GM10266 (cell line): Measurements from ENCODE around the gene CASK.

Source experiments
- DNase-seq: peaks from one replicate; pipeline ENCODE4 v3.0.0; 2012; ENCODE audit errors: extremely low spot score
- TF ChIP-seq, protein P1 (sequence below): IDR thresholded peaks from 2 replicates; pipeline ENCODE4 v1.5.1; 2012; ENCODE audit warnings: mild to moderate bottlenecking, low read depth; ENCODE audit not compliant: control insufficient read depth, insufficient read depth; ENCODE audit errors: missing control alignments

Gene CASK

DNA sequence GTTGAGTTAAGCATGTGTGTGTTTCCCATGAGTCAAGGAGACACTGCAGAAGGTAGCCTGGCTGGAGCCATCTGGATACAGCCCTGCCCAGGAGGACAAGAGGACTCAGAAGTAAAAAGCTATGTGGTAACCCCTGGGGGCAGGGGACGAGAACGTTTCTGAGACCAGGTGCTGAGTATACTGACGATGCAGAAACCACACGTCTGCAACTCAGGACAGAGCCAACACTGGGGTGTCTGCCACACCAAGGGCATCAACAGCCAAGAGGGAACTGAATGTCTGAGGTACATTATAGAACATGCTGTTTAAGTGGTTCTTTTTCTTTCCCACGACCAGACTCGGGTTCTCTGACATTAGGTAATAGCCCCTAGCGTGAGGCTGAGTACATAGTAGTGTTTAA lies 328.7 kb downstream of the CASK start:
- TF ChIP-seq, protein P1, sequence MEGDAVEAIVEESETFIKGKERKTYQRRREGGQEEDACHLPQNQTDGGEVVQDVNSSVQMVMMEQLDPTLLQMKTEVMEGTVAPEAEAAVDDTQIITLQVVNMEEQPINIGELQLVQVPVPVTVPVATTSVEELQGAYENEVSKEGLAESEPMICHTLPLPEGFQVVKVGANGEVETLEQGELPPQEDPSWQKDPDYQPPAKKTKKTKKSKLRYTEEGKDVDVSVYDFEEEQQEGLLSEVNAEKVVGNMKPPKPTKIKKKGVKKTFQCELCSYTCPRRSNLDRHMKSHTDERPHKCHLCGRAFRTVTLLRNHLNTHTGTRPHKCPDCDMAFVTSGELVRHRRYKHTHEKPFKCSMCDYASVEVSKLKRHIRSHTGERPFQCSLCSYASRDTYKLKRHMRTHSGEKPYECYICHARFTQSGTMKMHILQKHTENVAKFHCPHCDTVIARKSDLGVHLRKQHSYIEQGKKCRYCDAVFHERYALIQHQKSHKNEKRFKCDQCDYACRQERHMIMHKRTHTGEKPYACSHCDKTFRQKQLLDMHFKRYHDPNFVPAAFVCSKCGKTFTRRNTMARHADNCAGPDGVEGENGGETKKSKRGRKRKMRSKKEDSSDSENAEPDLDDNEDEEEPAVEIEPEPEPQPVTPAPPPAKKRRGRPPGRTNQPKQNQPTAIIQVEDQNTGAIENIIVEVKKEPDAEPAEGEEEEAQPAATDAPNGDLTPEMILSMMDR, result no peak
- no peak for DNase-seq

DNA sequence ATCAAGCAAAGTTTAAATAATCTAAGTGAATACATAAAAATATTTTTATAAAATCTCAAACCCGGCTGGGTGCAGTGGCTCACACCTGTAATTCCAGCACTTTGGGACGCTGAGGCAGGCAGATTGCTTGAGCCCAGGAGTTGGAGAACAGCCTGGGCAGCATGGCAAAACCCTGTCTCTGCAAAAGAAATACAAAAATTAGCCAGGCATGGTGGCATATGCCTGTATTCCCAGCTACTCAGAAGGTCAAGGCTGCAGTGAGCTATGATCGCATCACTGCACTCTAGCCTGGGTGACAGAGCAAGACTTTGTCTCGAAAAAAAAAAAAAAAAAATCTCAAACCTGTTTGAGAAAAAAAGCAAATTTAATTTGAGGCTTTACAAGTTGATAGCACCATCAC lies 331.4 kb downstream of the CASK start:
- TF ChIP-seq, protein P1, result no peak
- DNase-seq, result no peak

DNA sequence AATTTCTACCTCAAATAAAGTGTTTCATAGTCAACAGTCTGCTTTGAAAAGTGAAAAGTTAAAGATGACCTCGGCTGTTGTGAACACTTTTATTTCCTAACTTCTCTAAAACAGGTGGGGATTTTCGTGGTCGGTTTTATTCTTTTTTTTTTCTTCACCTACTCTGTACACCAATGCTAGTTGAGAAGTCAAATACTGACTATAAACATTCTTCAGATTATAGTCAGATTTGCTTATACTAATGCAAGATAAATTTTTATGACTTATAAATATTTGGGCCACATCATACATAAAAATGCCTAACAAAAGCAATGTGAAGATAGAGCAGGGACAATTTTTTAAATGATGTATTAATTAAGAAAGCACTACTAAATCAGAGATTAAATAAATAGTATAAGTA lies 332.7 kb downstream of the CASK start:
- TF ChIP-seq, protein P1, result no peak

DNA sequence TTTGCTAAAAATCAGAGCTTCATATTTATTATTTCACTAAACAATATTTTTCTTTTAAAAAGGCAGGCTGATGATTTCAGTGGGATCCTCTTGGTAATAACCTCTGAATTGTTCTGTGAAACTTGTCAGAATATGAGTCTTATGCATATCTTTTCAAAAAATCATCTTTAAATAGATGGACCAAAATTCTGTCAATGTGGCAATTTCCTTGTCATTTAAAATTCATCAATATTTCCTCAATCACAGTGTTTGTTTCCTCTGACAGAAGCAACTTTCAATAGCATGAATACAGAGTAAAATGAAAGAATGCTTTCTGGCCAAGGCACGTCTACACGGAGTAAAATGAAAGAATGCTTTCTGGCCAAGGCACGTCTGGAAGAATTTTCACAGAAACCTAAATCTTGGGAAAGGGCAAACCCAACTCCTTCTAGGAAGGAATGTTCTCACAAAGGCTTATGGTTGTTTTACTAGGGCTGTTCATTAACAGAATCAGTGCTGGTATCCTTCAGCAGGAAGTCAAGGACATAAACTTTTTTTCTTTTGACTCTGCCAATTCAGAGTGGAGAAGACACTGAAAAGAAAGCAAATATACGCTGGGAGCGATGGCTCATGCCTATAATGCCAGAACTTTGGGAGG lies 333.6 kb downstream of the CASK start:
- TF ChIP-seq, protein P1, result no peak
- DNase-seq, result no peak

More for the DNA sequence above, 332.7 kb downstream of the CASK start:
- no peak for DNase-seq

DNA sequence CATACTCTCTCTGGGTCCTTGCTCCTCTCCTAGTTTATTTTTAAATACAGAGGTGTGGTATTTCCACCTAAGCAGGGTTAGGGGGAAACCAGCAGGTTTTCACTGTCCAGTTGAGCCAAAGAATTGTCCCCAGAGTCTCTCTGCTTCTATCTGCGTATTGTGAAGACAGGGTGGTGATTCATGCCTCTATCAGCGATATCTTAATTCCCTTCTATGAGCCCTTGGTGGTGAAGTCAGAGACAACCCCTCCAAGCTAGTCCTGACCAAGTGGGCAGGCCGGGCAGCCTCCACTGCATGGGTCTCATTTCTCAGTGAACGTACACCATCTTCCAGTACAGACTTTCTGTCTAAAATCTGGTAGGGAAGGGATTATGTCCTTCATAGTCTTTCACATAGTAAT lies 335.1 kb downstream of the CASK start:
- DNase-seq, result no peak
- TF ChIP-seq, protein P1, result no peak

DNA sequence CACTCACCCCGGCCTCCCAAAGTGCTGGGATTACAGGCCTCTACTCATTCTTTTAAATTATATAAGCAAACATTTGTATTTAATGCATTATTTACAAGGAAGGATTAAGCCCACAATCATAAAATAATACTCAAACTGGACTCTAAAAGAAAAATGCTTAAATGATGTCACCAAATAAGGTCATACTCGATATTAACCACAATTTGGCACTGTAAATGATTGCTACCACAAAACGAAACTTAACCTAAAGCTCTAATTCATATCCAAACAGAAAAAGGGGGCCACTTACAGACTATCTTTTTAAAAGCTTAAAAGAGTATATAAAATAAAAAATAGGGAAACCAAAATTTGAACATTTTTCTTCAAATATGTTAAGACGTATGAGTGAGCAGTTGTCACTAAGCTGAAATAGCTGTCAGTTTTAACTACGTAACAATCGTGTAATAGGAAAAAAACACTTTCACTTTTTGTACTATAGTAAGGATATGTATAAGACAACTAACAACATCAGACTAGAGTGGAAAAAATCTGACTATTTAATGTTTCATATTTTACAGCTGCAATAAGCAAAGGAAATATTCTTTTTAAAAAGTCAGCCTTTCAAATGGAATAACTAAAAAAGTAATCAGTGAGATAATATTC lies 342.8 kb downstream of the CASK start:
- no peak for DNase-seq
- TF ChIP-seq, protein P1, result no peak

DNA sequence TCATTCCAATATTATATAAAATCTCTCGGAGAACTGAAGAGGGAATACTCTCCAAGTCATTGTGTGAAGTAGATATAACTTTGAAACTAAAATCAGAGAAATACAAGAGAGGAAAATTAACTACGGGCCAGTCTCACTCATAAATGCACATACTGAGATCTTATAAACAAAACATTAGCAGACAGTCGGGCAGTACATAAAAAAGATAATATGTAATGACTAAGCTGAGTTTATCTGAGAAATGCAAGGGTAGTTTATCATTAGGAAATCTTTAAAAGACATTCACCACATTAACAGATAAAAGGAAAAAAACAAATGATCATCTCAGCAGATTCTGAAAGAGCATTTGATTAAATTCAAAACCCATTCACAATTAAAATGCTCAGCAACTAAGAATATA lies 359.5 kb downstream of the CASK start:
- no peak for DNase-seq
- TF ChIP-seq, protein P1, result no peak
